Tibial nerve (tissue), 3 donors: ENCODE results near the gene OR4E1.

Source experiments
- CTCF ChIP-seq, 5 experiments: fragments of 200-600 bp in 3 of 5; fragments of 450-650 bp in 2 of 5; sonication (generic) in 3 of 5; IDR thresholded peaks; one replicate each; pipeline ENCODE4 v1.5.1; 2016 to 2019; ENCODE audit warnings: antibody characterized with exemption in 5 of 5, mild to moderate bottlenecking in 3 of 5, moderate library complexity in 2 of 5
- POLR2A ChIP-seq, 2 donors: fragments of 450-650 bp; IDR thresholded peaks; one replicate each; pipeline ENCODE4 v1.6.1; 2017; ENCODE audit warnings: antibody characterized with exemption in 2 of 2, mild to moderate bottlenecking in 2 of 2, moderate library complexity in 2 of 2

- no peak for TF ChIP-seq CTCF (IDR thresholded peaks at IDR 0.05)
- TF ChIP-seq POLR2A (IDR thresholded peaks at IDR 0.05): no peak
Observed at GRCh38 chr14:21671371-21671770, 2.2 kb downstream of the OR4E1 start.
